ENCODE data around the gene CUX1.

- TF ChIP-seq CTCF (IDR thresholded peaks at IDR 0.05), result no peak
- no peak for TF ChIP-seq POLR2A (IDR thresholded peaks at IDR 0.05)
Measured at GRCh38 chr7:102317231-102318059, 500.0 kb downstream of the CUX1 start.
